WTC11 (cell line): ENCODE data around the gene KLHL25.

ENCODE experiments used
- ETV6 ChIP-seq: sonication (generic); formaldehyde crosslinking; IDR thresholded peaks from 2 replicates; pipeline ENCODE4 v1.8.1; 2022; ENCODE audit warnings: mild to moderate bottlenecking, missing genetic modification reagents
- NR2C2 ChIP-seq: sonication (generic); formaldehyde crosslinking; IDR thresholded peaks from 2 replicates; pipeline ENCODE4 v1.8.0; 2022; ENCODE audit warnings: mild to moderate bottlenecking, missing genetic modification reagents
- TF ChIP-seq, protein P1 (sequence below): sonication (generic); formaldehyde crosslinking; IDR thresholded peaks from 2 replicates; pipeline ENCODE4 v1.8.0; 2022; ENCODE audit warnings: mild to moderate bottlenecking, missing genetic modification reagents
- TF ChIP-seq, protein P2 (sequence below): sonication (generic); formaldehyde crosslinking; IDR thresholded peaks from 2 replicates; pipeline ENCODE4 v1.8.1; 2023; ENCODE audit warnings: mild to moderate bottlenecking, moderate library complexity, missing genetic modification reagents
- TF ChIP-seq, protein P3 (sequence below): sonication (generic); formaldehyde crosslinking; IDR thresholded peaks from 2 replicates; pipeline ENCODE4 v1.8.0; 2022; ENCODE audit warnings: missing genetic modification reagents
- TF ChIP-seq, protein P4 (sequence below): fragments of 200-600 bp; IDR thresholded peaks from 2 replicates; pipeline ENCODE4 v1.8.0; 2022; ENCODE audit warnings: antibody characterized with exemption
- TF ChIP-seq, protein P5 (sequence below): sonication (generic); formaldehyde crosslinking; IDR thresholded peaks from 2 replicates; pipeline ENCODE4 v1.8.1; 2023; ENCODE audit warnings: mild to moderate bottlenecking, missing genetic modification reagents, moderate library complexity

DNA sequence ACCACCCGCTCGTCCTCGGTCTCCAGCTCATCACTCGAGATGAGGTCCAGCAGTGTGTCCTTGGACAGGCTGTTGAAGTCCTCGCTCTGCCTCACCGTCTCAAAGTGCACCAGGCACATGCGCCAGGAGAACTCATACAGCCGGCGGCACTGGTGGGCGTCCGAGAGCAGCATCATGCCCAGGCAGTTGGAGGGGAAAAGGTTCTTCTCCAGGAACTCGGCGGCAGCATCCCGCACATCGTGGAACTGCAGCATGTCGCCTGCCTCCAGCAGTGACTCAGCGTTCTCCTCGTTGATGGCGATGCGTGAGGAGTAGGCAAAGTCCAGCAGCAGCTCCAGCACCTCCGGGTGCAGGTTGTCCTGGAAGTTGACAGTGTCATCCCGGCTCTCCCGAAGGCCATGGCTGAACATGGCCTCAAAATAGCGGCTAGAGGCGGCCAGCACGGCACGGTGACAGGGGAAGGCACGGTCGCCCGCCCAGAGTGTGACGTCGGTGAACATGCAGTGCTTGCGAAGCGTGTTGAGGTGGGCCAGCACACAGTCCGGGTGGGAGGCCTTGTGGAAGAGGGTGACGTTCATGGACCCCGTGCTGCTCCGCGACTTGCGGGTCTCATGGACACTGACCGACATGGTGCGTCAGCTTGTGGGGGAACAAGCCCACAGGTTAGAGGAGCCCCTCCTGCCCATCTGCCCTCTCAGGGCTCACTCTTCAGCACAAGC lies 25.4 kb downstream of the KLHL25 start:
- no peak for TF ChIP-seq ETV6 (CRISPR knock-in tag)
- TF ChIP-seq, protein P1, sequence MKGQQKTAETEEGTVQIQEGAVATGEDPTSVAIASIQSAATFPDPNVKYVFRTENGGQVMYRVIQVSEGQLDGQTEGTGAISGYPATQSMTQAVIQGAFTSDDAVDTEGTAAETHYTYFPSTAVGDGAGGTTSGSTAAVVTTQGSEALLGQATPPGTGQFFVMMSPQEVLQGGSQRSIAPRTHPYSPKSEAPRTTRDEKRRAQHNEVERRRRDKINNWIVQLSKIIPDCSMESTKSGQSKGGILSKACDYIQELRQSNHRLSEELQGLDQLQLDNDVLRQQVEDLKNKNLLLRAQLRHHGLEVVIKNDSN (CRISPR knock-in tag), result no peak
- TF ChIP-seq, protein P2, sequence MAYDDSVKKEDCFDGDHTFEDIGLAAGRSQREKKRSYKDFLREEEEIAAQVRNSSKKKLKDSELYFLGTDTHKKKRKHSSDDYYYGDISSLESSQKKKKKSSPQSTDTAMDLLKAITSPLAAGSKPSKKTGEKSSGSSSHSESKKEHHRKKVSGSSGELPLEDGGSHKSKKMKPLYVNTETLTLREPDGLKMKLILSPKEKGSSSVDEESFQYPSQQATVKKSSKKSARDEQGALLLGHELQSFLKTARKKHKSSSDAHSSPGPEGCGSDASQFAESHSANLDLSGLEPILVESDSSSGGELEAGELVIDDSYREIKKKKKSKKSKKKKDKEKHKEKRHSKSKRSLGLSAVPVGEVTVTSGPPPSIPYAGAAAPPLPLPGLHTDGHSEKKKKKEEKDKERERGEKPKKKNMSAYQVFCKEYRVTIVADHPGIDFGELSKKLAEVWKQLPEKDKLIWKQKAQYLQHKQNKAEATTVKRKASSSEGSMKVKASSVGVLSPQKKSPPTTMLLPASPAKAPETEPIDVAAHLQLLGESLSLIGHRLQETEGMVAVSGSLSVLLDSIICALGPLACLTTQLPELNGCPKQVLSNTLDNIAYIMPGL, result no peak
- TF ChIP-seq, protein P3, sequence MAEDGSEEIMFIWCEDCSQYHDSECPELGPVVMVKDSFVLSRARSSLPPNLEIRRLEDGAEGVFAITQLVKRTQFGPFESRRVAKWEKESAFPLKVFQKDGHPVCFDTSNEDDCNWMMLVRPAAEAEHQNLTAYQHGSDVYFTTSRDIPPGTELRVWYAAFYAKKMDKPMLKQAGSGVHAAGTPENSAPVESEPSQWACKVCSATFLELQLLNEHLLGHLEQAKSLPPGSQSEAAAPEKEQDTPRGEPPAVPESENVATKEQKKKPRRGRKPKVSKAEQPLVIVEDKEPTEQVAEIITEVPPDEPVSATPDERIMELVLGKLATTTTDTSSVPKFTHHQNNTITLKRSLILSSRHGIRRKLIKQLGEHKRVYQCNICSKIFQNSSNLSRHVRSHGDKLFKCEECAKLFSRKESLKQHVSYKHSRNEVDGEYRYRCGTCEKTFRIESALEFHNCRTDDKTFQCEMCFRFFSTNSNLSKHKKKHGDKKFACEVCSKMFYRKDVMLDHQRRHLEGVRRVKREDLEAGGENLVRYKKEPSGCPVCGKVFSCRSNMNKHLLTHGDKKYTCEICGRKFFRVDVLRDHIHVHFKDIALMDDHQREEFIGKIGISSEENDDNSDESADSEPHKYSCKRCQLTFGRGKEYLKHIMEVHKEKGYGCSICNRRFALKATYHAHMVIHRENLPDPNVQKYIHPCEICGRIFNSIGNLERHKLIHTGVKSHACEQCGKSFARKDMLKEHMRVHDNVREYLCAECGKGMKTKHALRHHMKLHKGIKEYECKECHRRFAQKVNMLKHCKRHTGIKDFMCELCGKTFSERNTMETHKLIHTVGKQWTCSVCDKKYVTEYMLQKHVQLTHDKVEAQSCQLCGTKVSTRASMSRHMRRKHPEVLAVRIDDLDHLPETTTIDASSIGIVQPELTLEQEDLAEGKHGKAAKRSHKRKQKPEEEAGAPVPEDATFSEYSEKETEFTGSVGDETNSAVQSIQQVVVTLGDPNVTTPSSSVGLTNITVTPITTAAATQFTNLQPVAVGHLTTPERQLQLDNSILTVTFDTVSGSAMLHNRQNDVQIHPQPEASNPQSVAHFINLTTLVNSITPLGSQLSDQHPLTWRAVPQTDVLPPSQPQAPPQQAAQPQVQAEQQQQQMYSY (CRISPR knock-in tag), result no peak
- TF ChIP-seq, protein P4, sequence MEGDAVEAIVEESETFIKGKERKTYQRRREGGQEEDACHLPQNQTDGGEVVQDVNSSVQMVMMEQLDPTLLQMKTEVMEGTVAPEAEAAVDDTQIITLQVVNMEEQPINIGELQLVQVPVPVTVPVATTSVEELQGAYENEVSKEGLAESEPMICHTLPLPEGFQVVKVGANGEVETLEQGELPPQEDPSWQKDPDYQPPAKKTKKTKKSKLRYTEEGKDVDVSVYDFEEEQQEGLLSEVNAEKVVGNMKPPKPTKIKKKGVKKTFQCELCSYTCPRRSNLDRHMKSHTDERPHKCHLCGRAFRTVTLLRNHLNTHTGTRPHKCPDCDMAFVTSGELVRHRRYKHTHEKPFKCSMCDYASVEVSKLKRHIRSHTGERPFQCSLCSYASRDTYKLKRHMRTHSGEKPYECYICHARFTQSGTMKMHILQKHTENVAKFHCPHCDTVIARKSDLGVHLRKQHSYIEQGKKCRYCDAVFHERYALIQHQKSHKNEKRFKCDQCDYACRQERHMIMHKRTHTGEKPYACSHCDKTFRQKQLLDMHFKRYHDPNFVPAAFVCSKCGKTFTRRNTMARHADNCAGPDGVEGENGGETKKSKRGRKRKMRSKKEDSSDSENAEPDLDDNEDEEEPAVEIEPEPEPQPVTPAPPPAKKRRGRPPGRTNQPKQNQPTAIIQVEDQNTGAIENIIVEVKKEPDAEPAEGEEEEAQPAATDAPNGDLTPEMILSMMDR, result no peak
- TF ChIP-seq, protein P5, sequence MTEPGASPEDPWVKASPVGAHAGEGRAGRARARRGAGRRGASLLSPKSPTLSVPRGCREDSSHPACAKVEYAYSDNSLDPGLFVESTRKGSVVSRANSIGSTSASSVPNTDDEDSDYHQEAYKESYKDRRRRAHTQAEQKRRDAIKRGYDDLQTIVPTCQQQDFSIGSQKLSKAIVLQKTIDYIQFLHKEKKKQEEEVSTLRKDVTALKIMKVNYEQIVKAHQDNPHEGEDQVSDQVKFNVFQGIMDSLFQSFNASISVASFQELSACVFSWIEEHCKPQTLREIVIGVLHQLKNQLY (CRISPR knock-in tag), result no peak
- no peak for TF ChIP-seq NR2C2 (CRISPR knock-in tag)
